Astrocyte of the spinal cord (primary cell): ENCODE data around the gene KCNQ1OT1.
"Not testable (repeated sequence)": the region's sequence is repeated elsewhere in the genome, so short reads cannot be mapped to it uniquely, and the experiment has no call there.

Source experiments
- DNase-seq: peaks from one replicate; pipeline ENCODE4 v3.0.0; 2011; ENCODE audit warnings: low read depth, low spot score
- H3K4me3 ChIP-seq: 2 replicates; pipeline ENCODE4 v1.5.1; 2011; ENCODE audit warnings: low read depth, mild to moderate bottlenecking, low read length, moderate library complexity
- CTCF ChIP-seq: IDR thresholded peaks from 2 replicates; pipeline ENCODE4 v1.5.1; 2012; ENCODE audit warnings: low read depth, mild to moderate bottlenecking, low read length, inconsistent platforms
- in situ Hi-C: cut with HindIII; loops from 2 replicates; pipeline ENCODE4 v1.10.0; 2017; ENCODE audit warnings: low sequenced_read_pairs

The KCNQ1OT1 gene

GRCh38 chr11:2647167-2647566 is 52.6 kb downstream of the KCNQ1OT1 start:
- DNase-seq, result no peak
- TF ChIP-seq CTCF, result no peak
- no peak overlapping the region for H3K4me3 ChIP-seq
- in situ Hi-C loops, result no loop called here

GRCh38 chr11:2645779-2646118 is 54.0 kb downstream of the KCNQ1OT1 start:
- H3K4me3 ChIP-seq, result no peak overlapping the region
- no peak for TF ChIP-seq CTCF

GRCh38 chr11:2644844-2645778 is 54.7 kb downstream of the KCNQ1OT1 start:
- H3K4me3 ChIP-seq, result no peak overlapping the region
- DNase-seq, result no peak
- no peak for TF ChIP-seq CTCF
- in situ Hi-C loops, result no loop called here

More at GRCh38 chr11:2645779-2646118, 54.0 kb downstream of the KCNQ1OT1 start:
- in situ Hi-C loops, result no loop called here
- DNase-seq, result no peak

GRCh38 chr11:2643746-2644145 is 56.0 kb downstream of the KCNQ1OT1 start:
- no peak for TF ChIP-seq CTCF
- in situ Hi-C loops, result no loop called here
- no peak overlapping the region for H3K4me3 ChIP-seq
- no peak for DNase-seq

- no peak overlapping the region for H3K4me3 ChIP-seq
- in situ Hi-C loops, result no loop called here
Observed at GRCh38 chr11:2641623-2642022, 58.2 kb downstream of the KCNQ1OT1 start.

GRCh38 chr11:2639763-2640162 is 60.0 kb downstream of the KCNQ1OT1 start:
- in situ Hi-C loops, H3K4me3 ChIP-seq, DNase-seq: not testable (repeated sequence)

More at GRCh38 chr11:2641623-2642022, 58.2 kb downstream of the KCNQ1OT1 start:
- TF ChIP-seq CTCF, result no peak
- no peak for DNase-seq

- no peak overlapping the region for H3K4me3 ChIP-seq
- in situ Hi-C loops, result no loop called here
- DNase-seq, result no peak
- TF ChIP-seq CTCF, result no peak
Observed at GRCh38 chr11:2631161-2631560, 68.6 kb downstream of the KCNQ1OT1 start.
